ENCODE data around the gene CDH6. TPM values are rescaled to one million over a fixed set of nuclear protein-coding genes. Genes with fewer than 3 reads are reported as not detected.
A peak's percentile ranks its signal among the peaks of the same experiment; 100 is the strongest.

Gene CDH6
- total RNA-seq, 1 donor = 4.3 TPM

DNA sequence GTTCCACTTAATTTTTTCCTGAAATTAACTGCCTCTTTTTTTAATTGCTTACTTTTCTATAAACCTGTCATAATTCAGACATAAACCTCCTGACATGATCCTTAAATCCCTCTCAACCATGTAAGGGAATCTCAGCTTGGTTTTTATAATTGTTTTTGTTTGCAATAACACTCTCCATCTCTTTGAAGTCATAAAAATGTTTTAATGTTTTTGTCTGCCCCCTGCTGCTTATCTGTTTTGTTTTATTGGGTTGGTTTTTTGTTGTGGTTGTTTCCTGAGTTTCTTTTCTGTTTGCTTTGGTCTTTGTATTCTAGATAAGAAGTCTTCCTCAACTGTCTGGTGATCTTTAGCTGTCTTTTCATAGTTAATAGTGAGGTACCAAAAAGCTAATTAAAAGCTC, 142.0 kb downstream of the CDH6 start:
- no peak overlapping the region for H3K4me3 ChIP-seq (ENCODE audit: low read depth, low read length)
- DNase-seq (ENCODE audit: low read depth) = peak; percentile 2
- TF ChIP-seq, protein P1, sequence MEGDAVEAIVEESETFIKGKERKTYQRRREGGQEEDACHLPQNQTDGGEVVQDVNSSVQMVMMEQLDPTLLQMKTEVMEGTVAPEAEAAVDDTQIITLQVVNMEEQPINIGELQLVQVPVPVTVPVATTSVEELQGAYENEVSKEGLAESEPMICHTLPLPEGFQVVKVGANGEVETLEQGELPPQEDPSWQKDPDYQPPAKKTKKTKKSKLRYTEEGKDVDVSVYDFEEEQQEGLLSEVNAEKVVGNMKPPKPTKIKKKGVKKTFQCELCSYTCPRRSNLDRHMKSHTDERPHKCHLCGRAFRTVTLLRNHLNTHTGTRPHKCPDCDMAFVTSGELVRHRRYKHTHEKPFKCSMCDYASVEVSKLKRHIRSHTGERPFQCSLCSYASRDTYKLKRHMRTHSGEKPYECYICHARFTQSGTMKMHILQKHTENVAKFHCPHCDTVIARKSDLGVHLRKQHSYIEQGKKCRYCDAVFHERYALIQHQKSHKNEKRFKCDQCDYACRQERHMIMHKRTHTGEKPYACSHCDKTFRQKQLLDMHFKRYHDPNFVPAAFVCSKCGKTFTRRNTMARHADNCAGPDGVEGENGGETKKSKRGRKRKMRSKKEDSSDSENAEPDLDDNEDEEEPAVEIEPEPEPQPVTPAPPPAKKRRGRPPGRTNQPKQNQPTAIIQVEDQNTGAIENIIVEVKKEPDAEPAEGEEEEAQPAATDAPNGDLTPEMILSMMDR (IDR thresholded peaks at IDR 0.05; ENCODE audit: insufficient read depth, low read depth, low read length) = no peak

DNA sequence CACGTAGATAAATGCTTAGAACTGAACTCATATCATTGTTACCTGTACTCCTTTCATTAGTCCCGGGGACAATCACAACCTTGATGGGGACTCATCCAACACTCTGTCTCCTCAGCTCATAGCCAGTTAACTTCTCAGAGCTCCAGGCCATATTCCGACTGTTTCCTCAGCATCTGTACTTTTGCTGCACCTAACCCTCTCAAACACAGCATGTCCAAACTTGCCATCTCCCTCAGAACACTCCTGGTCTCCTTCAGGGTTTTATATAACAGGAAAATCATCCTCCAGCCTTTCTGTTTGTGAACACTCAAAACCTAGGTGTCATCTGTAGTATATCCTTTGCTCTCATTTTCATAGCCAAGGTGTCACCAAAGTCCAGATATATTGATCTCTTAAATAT, 150.5 kb downstream of the CDH6 start:
- no peak for DNase-seq (ENCODE audit: low read depth)
- TF ChIP-seq, protein P1 (IDR thresholded peaks at IDR 0.05; ENCODE audit: insufficient read depth, low read depth, low read length) = no peak
- H3K4me3 ChIP-seq (ENCODE audit: low read depth, low read length) = no peak overlapping the region

DNA sequence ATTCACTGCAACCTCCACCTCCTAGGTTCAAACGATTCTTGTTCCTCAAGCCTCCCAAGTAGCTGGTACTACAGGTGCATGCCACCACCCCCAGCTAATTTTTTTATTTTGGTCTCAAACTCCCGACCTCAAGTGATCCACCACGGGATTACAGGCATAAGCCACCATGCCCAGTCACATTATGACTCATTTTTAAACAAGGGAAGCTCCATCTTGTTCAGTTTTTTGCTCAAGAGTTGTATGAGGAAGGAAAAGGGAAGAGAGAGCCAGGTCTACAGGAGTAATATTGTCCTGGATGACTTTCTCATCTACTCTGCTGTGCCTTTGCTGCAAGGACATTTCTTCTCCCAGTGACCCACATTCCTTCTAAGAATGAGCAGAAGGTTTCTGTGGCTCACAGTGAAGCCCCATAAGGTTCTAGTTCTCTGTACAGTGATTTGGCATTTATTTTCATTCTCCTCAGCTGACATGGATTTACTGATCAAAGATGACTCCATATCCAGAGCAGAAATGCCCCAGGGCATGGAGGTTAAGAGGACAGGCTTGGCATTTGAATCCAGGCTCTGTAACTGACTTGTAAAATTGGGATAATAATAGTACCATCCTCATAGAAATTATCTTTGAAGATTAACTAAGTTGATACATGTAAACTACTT, 153.5 kb downstream of the CDH6 start:
- DNase-seq (ENCODE audit: low read depth) = no peak
- TF ChIP-seq, protein P1 (IDR thresholded peaks at IDR 0.05; ENCODE audit: insufficient read depth, low read depth, low read length) = no peak

DNA sequence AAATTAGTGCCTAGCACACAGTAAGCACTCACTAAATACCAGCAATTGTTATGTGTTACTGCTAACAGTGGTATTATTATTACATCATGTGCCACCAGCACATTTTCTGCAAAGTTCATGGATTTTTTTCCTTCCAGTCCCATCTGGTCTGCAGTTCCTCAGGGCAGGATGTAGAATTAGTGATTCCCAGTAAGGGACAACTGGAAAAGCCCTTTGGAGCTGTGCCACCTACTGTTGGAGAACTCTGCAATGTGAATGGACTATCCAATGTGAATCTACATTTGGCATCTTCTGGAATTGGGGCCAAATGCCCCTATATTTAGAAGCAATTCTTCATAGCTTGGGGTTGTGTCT, 154.0 kb downstream of the CDH6 start:
- no peak overlapping the region for H3K4me3 ChIP-seq (ENCODE audit: low read depth, low read length)
- DNase-seq (ENCODE audit: low read depth) = no peak
- TF ChIP-seq, protein P1 (IDR thresholded peaks at IDR 0.05; ENCODE audit: insufficient read depth, low read depth, low read length) = no peak

More for the DNA sequence above, 153.5 kb downstream of the CDH6 start:
- no peak overlapping the region for H3K4me3 ChIP-seq (ENCODE audit: low read depth, low read length)

DNA sequence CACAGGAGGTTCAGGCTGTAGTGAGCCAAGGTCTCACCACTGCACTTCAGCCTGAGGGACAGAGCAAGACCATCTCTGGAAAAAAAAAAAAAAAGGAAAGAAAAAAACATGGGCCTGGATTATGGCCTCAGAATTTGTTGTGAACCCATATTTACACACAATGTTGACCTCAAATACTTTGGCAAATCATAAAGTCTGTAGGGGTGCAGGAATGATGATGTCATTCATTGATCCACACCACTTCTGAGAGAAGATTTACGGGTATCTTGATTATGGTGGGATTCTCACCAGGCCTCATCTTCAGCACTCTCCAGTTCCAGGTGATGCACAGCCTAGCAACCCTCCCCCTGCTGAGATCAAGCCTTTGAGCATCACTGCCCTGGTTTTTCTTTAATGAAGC, 156.9 kb downstream of the CDH6 start:
- no peak overlapping the region for H3K4me3 ChIP-seq (ENCODE audit: low read depth, low read length)
- TF ChIP-seq, protein P1 (IDR thresholded peaks at IDR 0.05; ENCODE audit: insufficient read depth, low read depth, low read length) = no peak
- no peak for DNase-seq (ENCODE audit: low read depth)

DNA sequence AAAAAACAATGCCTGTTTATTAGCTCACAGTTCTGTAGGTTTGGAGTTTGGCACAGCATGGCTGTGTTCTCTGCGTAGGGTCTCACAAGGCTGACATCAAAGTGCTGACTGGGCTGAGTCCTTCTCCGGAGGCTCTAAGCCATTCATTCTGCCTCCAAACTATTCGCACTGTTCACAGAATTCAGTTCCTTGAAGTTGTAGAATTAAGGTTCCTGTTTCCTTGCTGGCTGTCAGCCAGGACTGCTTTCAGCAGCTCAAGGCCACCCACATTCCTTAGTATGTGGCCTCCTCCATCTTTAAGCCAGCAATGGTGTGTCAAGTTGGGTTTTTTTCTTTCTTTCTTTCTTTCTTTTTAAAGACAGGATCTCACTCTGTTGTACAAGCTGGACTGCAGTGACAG, 161.9 kb downstream of the CDH6 start:
- H3K4me3 ChIP-seq (ENCODE audit: low read depth, low read length) = no peak overlapping the region
- TF ChIP-seq, protein P1 (IDR thresholded peaks at IDR 0.05; ENCODE audit: insufficient read depth, low read depth, low read length) = no peak
- no peak for DNase-seq (ENCODE audit: low read depth)

DNA sequence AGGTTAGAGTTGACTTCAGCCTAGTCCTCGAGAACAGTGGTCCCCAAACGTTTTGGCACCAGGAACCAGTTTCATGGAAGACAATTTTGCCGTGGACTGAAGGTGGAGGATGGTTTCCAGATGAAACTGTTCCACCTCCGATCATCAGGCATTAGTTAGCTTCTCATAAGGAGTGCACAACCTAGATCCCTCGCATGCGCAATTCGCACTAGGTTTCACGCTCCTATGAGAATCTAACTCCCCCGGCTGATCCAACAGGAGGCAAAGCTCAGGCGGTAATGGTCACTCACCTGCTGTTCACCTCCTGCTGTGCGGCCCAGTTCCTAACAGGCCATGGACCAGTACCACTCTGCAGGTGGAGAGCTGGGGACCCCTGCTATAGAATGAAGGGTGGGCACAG, 163.6 kb downstream of the CDH6 start:
- H3K4me3 ChIP-seq (ENCODE audit: low read depth, low read length) = no peak overlapping the region
- TF ChIP-seq, protein P1 (IDR thresholded peaks at IDR 0.05; ENCODE audit: insufficient read depth, low read depth, low read length) = no peak
- DNase-seq (ENCODE audit: low read depth) = no peak
